Measurements from ENCODE around the gene SPATA45. TPM values are rescaled to one million over a fixed set of nuclear protein-coding genes. Genes with fewer than 3 reads are reported as not detected.

The SPATA45 gene
- not detected for total RNA-seq

- Histone ChIP-seq H3K27ac (no peak within 1 kb of the TSS), H3K36me3 (no peaks in the 10 kb centered on the region), H3K27me3 (no peaks in the 10 kb centered on the region), H3K4me1 (no peaks in the 10 kb centered on the region), H3K4me3 (no peak within 1 kb of the TSS), H3K9me3 (no peaks in the 10 kb centered on the region)
- DNase-seq (ENCODE audit: low spot score in 2 of 2), result no peak
- TF ChIP-seq, protein P1, sequence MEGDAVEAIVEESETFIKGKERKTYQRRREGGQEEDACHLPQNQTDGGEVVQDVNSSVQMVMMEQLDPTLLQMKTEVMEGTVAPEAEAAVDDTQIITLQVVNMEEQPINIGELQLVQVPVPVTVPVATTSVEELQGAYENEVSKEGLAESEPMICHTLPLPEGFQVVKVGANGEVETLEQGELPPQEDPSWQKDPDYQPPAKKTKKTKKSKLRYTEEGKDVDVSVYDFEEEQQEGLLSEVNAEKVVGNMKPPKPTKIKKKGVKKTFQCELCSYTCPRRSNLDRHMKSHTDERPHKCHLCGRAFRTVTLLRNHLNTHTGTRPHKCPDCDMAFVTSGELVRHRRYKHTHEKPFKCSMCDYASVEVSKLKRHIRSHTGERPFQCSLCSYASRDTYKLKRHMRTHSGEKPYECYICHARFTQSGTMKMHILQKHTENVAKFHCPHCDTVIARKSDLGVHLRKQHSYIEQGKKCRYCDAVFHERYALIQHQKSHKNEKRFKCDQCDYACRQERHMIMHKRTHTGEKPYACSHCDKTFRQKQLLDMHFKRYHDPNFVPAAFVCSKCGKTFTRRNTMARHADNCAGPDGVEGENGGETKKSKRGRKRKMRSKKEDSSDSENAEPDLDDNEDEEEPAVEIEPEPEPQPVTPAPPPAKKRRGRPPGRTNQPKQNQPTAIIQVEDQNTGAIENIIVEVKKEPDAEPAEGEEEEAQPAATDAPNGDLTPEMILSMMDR (IDR thresholded peaks at IDR 0.05), result no peak
- intact Hi-C loops (cut with DNase I), result no loop called here
Observed at GRCh38 chr1:212847549-212847948, at the start of gene SPATA45. Gene SPATA45, minus strand, starts transcription at chr1:212847649. Its CDS starts 11,500 bp downstream, at chr1:212836149.

DNA sequence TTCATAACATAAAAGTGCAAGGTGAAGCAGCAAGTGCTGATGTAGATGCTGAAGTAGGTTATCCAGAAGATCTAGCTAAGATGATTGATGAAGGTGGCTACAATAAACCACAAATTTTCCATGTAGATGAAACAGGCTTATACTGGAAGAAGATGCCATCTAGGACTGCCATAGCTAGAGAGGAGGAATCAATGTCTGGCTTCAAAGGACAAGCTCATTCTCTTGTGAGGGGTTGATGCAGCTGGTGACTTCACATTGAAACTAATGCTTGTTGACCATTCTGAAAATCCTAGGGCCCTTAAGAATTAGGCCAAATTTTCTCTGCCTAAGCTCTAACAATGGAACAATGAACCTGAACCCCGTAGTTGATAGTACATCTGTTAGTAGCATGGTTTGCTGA is 44.7 kb upstream of the SPATA45 start:
- H3K27me3 ChIP-seq, result no peaks in the 10 kb centered on the region
- TF ChIP-seq, protein P1 (IDR thresholded peaks at IDR 0.05), result no peak
- DNase-seq (ENCODE audit: low spot score in 2 of 2), result no peak
- no peaks in the 10 kb centered on the region for H3K4me1 ChIP-seq
- no peak overlapping the region for H3K27ac ChIP-seq
- H3K4me3 ChIP-seq, result no peak overlapping the region
- H3K9me3 ChIP-seq, result no peaks in the 10 kb centered on the region
- intact Hi-C loops (cut with DNase I), result no loop called here
- peaks cover 43 to 65% of the 10 kb centered on the region in 2 donors for H3K36me3 ChIP-seq

GRCh38 chr1:212884592-212884991 is 37.1 kb upstream of the SPATA45 start:
- H3K36me3 ChIP-seq, result peaks cover 36 to 57% of the 10 kb centered on the region in 2 donors
- no peaks in the 10 kb centered on the region for H3K4me1 ChIP-seq
- intact Hi-C loops (cut with DNase I), result no loop called here
- DNase-seq (ENCODE audit: low spot score in 2 of 2), result no peak
- no peaks in the 10 kb centered on the region for H3K9me3 ChIP-seq
- no peaks in the 10 kb centered on the region for H3K27me3 ChIP-seq
- TF ChIP-seq, protein P1 (IDR thresholded peaks at IDR 0.05), result no peak
- no peak overlapping the region for H3K4me3 ChIP-seq
- H3K27ac ChIP-seq, result no peak overlapping the region

GRCh38 chr1:212879947-212880690 is 32.7 kb upstream of the SPATA45 start:
- Histone ChIP-seq H3K4me1 (no peaks in the 10 kb centered on the region), H3K36me3 (peaks cover 14 to 24% of the 10 kb centered on the region in 2 donors), H3K27ac (no peak overlapping the region), H3K4me3 (no peak overlapping the region), H3K27me3 (no peaks in the 10 kb centered on the region), H3K9me3 (no peaks in the 10 kb centered on the region)
- intact Hi-C loops (cut with DNase I), result no loop called here
- TF ChIP-seq, protein P1 (IDR thresholded peaks at IDR 0.05), result no peak
- no peak for DNase-seq (ENCODE audit: low spot score in 2 of 2)

- Histone ChIP-seq H3K4me3 (no peak overlapping the region), H3K9me3 (no peaks in the 10 kb centered on the region), H3K27ac (no peak overlapping the region), H3K27me3 (no peaks in the 10 kb centered on the region), H3K36me3 (peaks cover 11 to 26% of the 10 kb centered on the region in 2 donors), H3K4me1 (no peaks in the 10 kb centered on the region)
- no peak for DNase-seq (ENCODE audit: low spot score in 2 of 2)
- intact Hi-C loops (cut with DNase I), result no loop called here
- TF ChIP-seq, protein P1 (IDR thresholded peaks at IDR 0.05), result no peak
Observed at GRCh38 chr1:212878418-212878817, 31.0 kb upstream of the SPATA45 start.
